SU-DHL-6 (cell line): Measurements from ENCODE around the gene CABP7.

Experiments used
- H2AFZ ChIP-seq: fragments of 200-600 bp; sonication (generic); 2 replicates; pipeline ENCODE4 v1.6.1; 2014; ENCODE audit warnings: low read depth, mild to moderate bottlenecking, moderate library complexity, mixed read lengths, antibody characterized with exemption, low read length; ENCODE audit not compliant: severe bottlenecking
- H3F3A ChIP-seq: fragments of 200-600 bp; shearing (Covaris generic); 2 replicates; pipeline ENCODE4 v1.6.0; 2016; ENCODE audit warnings: antibody characterized with exemption, mild to moderate bottlenecking; ENCODE audit not compliant: insufficient read depth
- H3K27ac ChIP-seq: fragments of 200-600 bp; sonication (generic); 2 replicates; pipeline ENCODE4 v1.5.1; 2016; ENCODE audit warnings: low read depth, mild to moderate bottlenecking, low read length, moderate library complexity, mixed read lengths
- H3K27me3 ChIP-seq: fragments of 200-600 bp; sonication (generic), shearing (Covaris generic); 2 replicates; pipeline ENCODE4 v1.6.0; 2014; ENCODE audit warnings: mild to moderate bottlenecking, low read length
- H3K36me3 ChIP-seq: fragments of 200-600 bp; sonication (generic); 2 replicates; pipeline ENCODE4 v1.6.1; 2014; ENCODE audit warnings: mild to moderate bottlenecking, low read length, mixed read lengths
- H3K4me2 ChIP-seq: fragments of 300-600, 200-600 bp; shearing (Covaris generic), sonication (generic); 2 replicates; pipeline ENCODE4 v1.6.0; 2014; ENCODE audit warnings: low read length, low read depth, mild to moderate bottlenecking; ENCODE audit not compliant: poor library complexity, severe bottlenecking
- H3K4me3 ChIP-seq: fragments of 200-600 bp; sonication (generic); 2 replicates; pipeline ENCODE4 v1.5.1; 2014; ENCODE audit warnings: antibody characterized with exemption, low read length, mild to moderate bottlenecking, mixed read lengths; ENCODE audit not compliant: insufficient read depth, poor library complexity, severe bottlenecking
- H3K79me2 ChIP-seq: fragments of 200-600 bp; sonication (generic); 2 replicates; pipeline ENCODE4 v1.6.1; 2014; ENCODE audit warnings: mild to moderate bottlenecking, low read length, moderate library complexity; ENCODE audit not compliant: insufficient read depth
- H3K9ac ChIP-seq: fragments of 200-600 bp; sonication (generic); 2 replicates; pipeline ENCODE4 v1.7.0; 2014; ENCODE audit warnings: mild to moderate bottlenecking, low read length
- H3K9me2 ChIP-seq: fragments of 200-600 bp; sonication (generic); replicated peaks from 2 replicates; pipeline ENCODE4 v1.6.1; 2014; ENCODE audit warnings: low read length; ENCODE audit not compliant: insufficient read depth
- H3K9me3 ChIP-seq: fragments of 200-600 bp; sonication (generic); 2 replicates; pipeline ENCODE4 v1.6.1; 2014; ENCODE audit warnings: low read length, mixed read lengths; ENCODE audit not compliant: insufficient read depth
- H4K20me1 ChIP-seq: fragments of 200-600 bp; sonication (generic); 2 replicates; pipeline ENCODE4 v1.6.1; 2014; ENCODE audit warnings: low read depth, mild to moderate bottlenecking, antibody characterized with exemption, low read length, moderate library complexity, mixed read lengths
- EZH2phosphoT487 ChIP-seq: fragments of 200-600 bp; sonication (generic), shearing (Covaris generic); conservative IDR thresholded peaks from 2 replicates; pipeline ENCODE4 v1.6.1; 2018; ENCODE audit warnings: mild to moderate bottlenecking, antibody characterized with exemption, low read length, moderate library complexity, mixed read lengths
- TF ChIP-seq, protein P1 (sequence below): fragments of 200-600 bp; sonication (generic); IDR thresholded peaks from one replicate; pipeline ENCODE4 v1.5.1; 2017; ENCODE audit warnings: antibody characterized with exemption, mild to moderate bottlenecking, low read length, moderate library complexity; ENCODE audit not compliant: insufficient read depth, poor library complexity, severe bottlenecking

Gene CABP7

DNA sequence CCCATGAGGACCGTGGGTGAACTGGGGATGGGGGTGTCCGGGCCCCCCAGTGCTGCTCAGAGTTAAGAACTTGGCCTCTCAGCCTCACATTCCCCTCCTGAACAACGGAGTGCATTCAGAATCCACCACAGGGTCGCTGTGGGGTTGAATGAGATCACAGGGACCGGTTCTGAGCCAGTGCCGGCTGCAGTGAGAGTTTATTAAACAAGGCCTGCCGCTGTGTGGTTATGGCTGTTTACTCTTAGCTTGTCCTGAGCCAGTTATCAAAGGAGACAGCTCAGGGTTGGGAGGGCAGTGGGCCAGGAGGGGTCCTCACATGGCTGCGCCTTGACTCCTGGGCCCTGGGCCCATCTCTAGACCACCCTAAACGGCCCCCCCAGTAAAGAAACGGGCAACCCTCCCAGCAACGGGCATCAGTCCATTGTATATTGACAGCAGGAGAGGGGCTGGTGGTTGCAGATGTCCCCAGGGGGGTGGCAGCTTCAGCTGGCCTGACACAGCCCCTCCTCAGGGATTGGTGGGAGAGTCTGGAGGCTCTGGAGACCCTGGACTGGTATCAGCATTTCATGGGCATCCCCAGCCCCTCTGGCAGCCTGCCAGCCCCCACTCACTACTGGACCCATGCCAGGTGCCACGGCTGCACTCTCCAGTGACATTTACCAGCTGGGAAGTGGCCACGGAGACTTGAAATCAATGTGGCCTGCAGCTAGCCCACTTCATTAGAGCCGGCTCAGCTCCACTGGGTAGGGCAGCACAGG is 15.1 kb upstream of the CABP7 start:
- no peaks in the 10 kb centered on the region for H3K27me3 ChIP-seq
- no peak overlapping the region for H2AFZ ChIP-seq
- no peaks in the 10 kb centered on the region for H3F3A ChIP-seq
- H4K20me1 ChIP-seq: no peaks in the 10 kb centered on the region
- H3K4me3 ChIP-seq: no peak overlapping the region
- TF ChIP-seq EZH2phosphoT487: no peak
- TF ChIP-seq, protein P1, sequence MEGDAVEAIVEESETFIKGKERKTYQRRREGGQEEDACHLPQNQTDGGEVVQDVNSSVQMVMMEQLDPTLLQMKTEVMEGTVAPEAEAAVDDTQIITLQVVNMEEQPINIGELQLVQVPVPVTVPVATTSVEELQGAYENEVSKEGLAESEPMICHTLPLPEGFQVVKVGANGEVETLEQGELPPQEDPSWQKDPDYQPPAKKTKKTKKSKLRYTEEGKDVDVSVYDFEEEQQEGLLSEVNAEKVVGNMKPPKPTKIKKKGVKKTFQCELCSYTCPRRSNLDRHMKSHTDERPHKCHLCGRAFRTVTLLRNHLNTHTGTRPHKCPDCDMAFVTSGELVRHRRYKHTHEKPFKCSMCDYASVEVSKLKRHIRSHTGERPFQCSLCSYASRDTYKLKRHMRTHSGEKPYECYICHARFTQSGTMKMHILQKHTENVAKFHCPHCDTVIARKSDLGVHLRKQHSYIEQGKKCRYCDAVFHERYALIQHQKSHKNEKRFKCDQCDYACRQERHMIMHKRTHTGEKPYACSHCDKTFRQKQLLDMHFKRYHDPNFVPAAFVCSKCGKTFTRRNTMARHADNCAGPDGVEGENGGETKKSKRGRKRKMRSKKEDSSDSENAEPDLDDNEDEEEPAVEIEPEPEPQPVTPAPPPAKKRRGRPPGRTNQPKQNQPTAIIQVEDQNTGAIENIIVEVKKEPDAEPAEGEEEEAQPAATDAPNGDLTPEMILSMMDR: no peak
- H3K9ac ChIP-seq: no peak overlapping the region
- H3K9me2 ChIP-seq: no peaks in the 10 kb centered on the region
- no peaks in the 10 kb centered on the region for H3K36me3 ChIP-seq
- no peak overlapping the region for H3K4me2 ChIP-seq
- no peaks in the 10 kb centered on the region for H3K79me2 ChIP-seq
- H3K9me3 ChIP-seq: no peaks in the 10 kb centered on the region
- H3K27ac ChIP-seq: no peak overlapping the region

DNA sequence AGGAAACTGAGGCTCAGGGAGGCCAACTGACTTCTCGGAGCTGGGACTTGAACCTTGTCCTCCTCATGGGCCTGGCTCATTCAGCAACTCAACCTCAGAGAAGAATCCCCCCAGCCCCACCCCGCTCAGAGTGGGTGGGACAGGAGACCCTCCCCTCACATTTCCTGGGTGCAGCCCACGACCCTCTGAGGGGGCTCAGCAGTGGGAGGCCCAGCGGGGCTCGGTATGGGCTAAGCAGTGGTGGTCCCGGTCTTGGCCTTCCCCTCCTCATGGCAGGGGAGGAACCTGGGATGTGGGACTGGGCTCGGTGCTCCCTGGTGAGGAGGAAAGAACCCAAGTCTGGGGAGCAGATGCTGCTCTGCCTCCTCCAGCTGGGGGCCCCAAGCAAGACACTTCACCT is 14.2 kb upstream of the CABP7 start:
- Histone ChIP-seq H3K79me2 (no peaks in the 10 kb centered on the region), H3K27ac (no peak overlapping the region), H3F3A (no peaks in the 10 kb centered on the region), H4K20me1 (no peaks in the 10 kb centered on the region), H3K36me3 (no peaks in the 10 kb centered on the region), H3K4me3 (no peak overlapping the region), H3K4me2 (no peak overlapping the region), H3K9ac (no peak overlapping the region), H2AFZ (no peak overlapping the region), H3K27me3 (no peaks in the 10 kb centered on the region), H3K9me3 (no peaks in the 10 kb centered on the region), H3K9me2 (no peaks in the 10 kb centered on the region)
- TF ChIP-seq EZH2phosphoT487: no peak
- TF ChIP-seq, protein P1: no peak

DNA sequence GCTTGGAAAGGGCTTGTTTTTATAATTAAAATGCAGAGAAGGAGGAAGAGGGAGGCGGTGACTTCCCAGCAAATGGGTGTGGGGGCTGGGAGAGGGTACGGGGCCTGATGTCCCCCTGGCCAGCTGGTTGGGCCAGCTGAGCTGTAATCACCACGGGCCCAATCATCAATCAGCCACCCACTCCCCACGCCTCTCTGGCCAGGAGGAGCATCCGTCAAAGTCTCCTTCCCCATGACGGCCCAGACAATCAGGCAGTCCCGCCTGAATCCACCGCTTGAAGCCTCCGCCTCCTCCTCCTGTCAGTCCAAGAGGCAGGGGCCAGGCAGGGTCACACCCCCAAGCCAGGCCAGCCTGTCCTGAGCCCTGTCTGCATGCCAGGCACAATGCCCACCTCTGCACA is 13.3 kb upstream of the CABP7 start:
- no peaks in the 10 kb centered on the region for H3F3A ChIP-seq
- no peaks in the 10 kb centered on the region for H3K79me2 ChIP-seq
- no peaks in the 10 kb centered on the region for H4K20me1 ChIP-seq
- H3K27me3 ChIP-seq: no peaks in the 10 kb centered on the region
- H3K9ac ChIP-seq: no peak overlapping the region
- no peaks in the 10 kb centered on the region for H3K9me2 ChIP-seq
- H3K36me3 ChIP-seq: no peaks in the 10 kb centered on the region
- no peaks in the 10 kb centered on the region for H3K9me3 ChIP-seq
- H2AFZ ChIP-seq: no peak overlapping the region
- H3K27ac ChIP-seq: no peak overlapping the region
- H3K4me3 ChIP-seq: no peak overlapping the region
- TF ChIP-seq EZH2phosphoT487: no peak
- TF ChIP-seq, protein P1: no peak
- H3K4me2 ChIP-seq: no peak overlapping the region
